Astrocyte of the spinal cord (primary cell): ENCODE measurements around the gene LOXHD1.

Experiments used
- DNase-seq: peaks from one replicate; pipeline ENCODE4 v3.0.0; 2011; ENCODE audit warnings: low read depth, low spot score
- H3K4me3 ChIP-seq: 2 replicates; pipeline ENCODE4 v1.5.1; 2011; ENCODE audit warnings: low read depth, mild to moderate bottlenecking, low read length, moderate library complexity
- CTCF ChIP-seq: IDR thresholded peaks from 2 replicates; pipeline ENCODE4 v1.5.1; 2012; ENCODE audit warnings: low read depth, mild to moderate bottlenecking, low read length, inconsistent platforms
- in situ Hi-C: cut with HindIII; loops from 2 replicates; pipeline ENCODE4 v1.10.0; 2017; ENCODE audit warnings: low sequenced_read_pairs

Gene LOXHD1, protein sequence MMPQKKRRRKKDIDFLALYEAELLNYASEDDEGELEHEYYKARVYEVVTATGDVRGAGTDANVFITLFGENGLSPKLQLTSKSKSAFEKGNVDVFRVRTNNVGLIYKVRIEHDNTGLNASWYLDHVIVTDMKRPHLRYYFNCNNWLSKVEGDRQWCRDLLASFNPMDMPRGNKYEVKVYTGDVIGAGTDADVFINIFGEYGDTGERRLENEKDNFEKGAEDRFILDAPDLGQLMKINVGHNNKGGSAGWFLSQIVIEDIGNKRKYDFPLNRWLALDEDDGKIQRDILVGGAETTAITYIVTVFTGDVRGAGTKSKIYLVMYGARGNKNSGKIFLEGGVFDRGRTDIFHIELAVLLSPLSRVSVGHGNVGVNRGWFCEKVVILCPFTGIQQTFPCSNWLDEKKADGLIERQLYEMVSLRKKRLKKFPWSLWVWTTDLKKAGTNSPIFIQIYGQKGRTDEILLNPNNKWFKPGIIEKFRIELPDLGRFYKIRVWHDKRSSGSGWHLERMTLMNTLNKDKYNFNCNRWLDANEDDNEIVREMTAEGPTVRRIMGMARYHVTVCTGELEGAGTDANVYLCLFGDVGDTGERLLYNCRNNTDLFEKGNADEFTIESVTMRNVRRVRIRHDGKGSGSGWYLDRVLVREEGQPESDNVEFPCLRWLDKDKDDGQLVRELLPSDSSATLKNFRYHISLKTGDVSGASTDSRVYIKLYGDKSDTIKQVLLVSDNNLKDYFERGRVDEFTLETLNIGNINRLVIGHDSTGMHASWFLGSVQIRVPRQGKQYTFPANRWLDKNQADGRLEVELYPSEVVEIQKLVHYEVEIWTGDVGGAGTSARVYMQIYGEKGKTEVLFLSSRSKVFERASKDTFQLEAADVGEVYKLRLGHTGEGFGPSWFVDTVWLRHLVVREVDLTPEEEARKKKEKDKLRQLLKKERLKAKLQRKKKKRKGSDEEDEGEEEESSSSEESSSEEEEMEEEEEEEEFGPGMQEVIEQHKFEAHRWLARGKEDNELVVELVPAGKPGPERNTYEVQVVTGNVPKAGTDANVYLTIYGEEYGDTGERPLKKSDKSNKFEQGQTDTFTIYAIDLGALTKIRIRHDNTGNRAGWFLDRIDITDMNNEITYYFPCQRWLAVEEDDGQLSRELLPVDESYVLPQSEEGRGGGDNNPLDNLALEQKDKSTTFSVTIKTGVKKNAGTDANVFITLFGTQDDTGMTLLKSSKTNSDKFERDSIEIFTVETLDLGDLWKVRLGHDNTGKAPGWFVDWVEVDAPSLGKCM (N-terminal part only)

GRCh38 chr18:46657115-46657955, at the start of gene LOXHD1:
Gene LOXHD1 (minus strand): TSS chr18:46657220. CDS start chr18:46657033, 187 bp downstream.
- H3K4me3 ChIP-seq = no peak within 1 kb of the TSS
- TF ChIP-seq CTCF = no peak
- in situ Hi-C loops = no loop called here
- DNase-seq = no peak

GRCh38 chr18:46705521-46705920, 48.5 kb upstream of the LOXHD1 start:
- DNase-seq = no peak
- H3K4me3 ChIP-seq = no peak overlapping the region
- in situ Hi-C loops = no loop called here
- no peak for TF ChIP-seq CTCF

DNA sequence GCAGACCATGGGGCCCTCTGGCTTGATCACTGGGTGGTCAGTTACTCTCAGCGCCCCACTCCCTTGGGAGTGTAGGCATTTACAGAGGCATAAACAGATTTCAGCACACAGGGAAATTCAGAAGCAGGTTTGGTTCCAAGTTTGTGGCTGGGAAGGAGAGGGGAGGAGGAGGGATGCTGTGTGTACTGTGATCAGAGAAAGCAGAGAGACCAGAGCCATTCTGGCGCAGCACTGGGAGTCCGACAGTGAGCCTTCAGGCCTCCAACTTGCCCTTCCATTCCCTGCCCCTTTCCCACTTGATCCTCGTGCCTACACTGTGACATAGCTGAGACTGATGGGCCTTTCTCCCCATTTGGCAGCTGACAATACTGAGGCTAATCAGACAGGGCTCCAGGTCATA, 47.8 kb upstream of the LOXHD1 start:
- DNase-seq = no peak
- in situ Hi-C loops = no loop called here
- no peak for TF ChIP-seq CTCF
- no peak overlapping the region for H3K4me3 ChIP-seq

DNA sequence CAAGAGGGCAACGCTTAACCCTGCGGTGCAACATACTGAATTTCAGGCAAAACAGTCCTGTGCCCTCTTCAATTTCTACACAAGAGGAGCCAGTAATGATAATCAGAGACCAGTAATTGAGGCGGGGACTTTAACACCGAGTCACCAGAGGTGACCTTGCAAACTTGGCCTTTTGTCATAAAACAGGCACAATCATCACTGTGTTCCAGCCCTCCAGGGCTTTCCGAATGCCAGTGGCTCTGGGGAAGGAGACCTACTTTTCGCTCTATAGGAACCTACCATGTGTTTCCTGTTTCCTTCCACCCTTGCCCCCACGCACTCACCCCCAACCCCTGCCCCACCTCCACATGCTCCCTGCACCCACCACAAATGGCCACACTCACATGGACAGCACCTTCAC, 47.2 kb upstream of the LOXHD1 start:
- in situ Hi-C loops = no loop called here
- no peak overlapping the region for H3K4me3 ChIP-seq
- no peak for TF ChIP-seq CTCF
- no peak for DNase-seq

- in situ Hi-C loops = no loop called here
These were observed 45.5 kb upstream of the LOXHD1 start for GRCh38 chr18:46702471-46702870.

More at GRCh38 chr18:46702471-46702870, 45.5 kb upstream of the LOXHD1 start:
- no peak for DNase-seq
- no peak overlapping the region for H3K4me3 ChIP-seq
- TF ChIP-seq CTCF = no peak
